PC-9 (cell line): Measurements from ENCODE around the gene CEMIP2.

Experiments
- EZH2 ChIP-seq: fragments of 200-600 bp; sonication (generic); IDR thresholded peaks from 2 replicates; pipeline ENCODE4 v1.8.0; 2017; ENCODE audit warnings: antibody characterized with exemption, low read depth
- TF ChIP-seq, protein P1 (sequence below): fragments of 200-600 bp; sonication (generic); conservative IDR thresholded peaks from 2 replicates; pipeline ENCODE4 v1.6.1; 2017; ENCODE audit warnings: mixed run types, antibody characterized with exemption, mild to moderate bottlenecking, moderate library complexity

DNA sequence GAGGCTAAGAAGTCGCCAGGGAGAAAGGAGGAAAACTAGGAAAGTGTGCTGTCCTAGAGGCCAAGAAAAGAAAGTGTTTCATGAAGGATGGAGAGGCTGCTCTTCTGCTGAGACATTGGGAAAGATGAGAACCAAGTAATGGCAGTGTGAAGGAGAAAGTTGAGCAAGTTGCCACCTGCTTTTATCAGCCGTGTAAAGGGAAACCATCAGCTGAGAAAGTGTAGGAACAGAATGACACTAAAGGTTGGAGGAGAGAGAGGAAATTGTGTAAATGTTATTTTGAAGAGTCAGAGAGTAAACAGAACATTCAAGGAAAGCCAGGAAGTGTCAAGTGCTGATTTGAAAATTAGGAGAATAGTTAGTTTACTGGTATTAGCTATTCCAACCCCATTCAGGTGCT lies 125.0 kb downstream of the CEMIP2 start:
- TF ChIP-seq, protein P1, sequence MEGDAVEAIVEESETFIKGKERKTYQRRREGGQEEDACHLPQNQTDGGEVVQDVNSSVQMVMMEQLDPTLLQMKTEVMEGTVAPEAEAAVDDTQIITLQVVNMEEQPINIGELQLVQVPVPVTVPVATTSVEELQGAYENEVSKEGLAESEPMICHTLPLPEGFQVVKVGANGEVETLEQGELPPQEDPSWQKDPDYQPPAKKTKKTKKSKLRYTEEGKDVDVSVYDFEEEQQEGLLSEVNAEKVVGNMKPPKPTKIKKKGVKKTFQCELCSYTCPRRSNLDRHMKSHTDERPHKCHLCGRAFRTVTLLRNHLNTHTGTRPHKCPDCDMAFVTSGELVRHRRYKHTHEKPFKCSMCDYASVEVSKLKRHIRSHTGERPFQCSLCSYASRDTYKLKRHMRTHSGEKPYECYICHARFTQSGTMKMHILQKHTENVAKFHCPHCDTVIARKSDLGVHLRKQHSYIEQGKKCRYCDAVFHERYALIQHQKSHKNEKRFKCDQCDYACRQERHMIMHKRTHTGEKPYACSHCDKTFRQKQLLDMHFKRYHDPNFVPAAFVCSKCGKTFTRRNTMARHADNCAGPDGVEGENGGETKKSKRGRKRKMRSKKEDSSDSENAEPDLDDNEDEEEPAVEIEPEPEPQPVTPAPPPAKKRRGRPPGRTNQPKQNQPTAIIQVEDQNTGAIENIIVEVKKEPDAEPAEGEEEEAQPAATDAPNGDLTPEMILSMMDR, result no peak
- no peak for TF ChIP-seq EZH2
